ENCODE results near the gene GHITM.
A peak's percentile ranks its signal among the peaks of the same experiment; 100 is the strongest.
"Not testable (repeated sequence)": the region's sequence is repeated elsewhere in the genome, so short reads cannot be mapped to it uniquely, and the experiment has no call there.

GHITM gene

GRCh38 chr10:84139126-84140035, at the start of gene GHITM:
TSS of gene GHITM (plus strand) at chr10:84139509. CDS start at chr10:84141501, 1,992 bp downstream.
- peak; percentile 97 for DNase-seq (ENCODE audit: low spot score)

- no peak for DNase-seq (ENCODE audit: low spot score)
Observed at GRCh38 chr10:84095811-84096497, 43.4 kb upstream of the GHITM start.

- DNase-seq (ENCODE audit: low spot score) = peak; percentile 21
Observed at GRCh38 chr10:84097787-84098353, 41.4 kb upstream of the GHITM start.

- no peak for DNase-seq (ENCODE audit: low spot score)
Observed at GRCh38 chr10:84098667-84099066, 40.6 kb upstream of the GHITM start.

GRCh38 chr10:84101042-84101441, 38.3 kb upstream of the GHITM start:
- no peak for DNase-seq (ENCODE audit: low spot score)

- no peak for DNase-seq (ENCODE audit: low spot score)
Observed at GRCh38 chr10:84108797-84109196, 30.5 kb upstream of the GHITM start.

GRCh38 chr10:84109772-84110171, 29.5 kb upstream of the GHITM start:
- not testable (repeated sequence) for DNase-seq (ENCODE audit: low spot score)

- not testable (repeated sequence) for DNase-seq (ENCODE audit: low spot score)
Observed at GRCh38 chr10:84113468-84113867, 25.8 kb upstream of the GHITM start.

- DNase-seq (ENCODE audit: low spot score) = no peak
Observed at GRCh38 chr10:84114088-84114667, 25.1 kb upstream of the GHITM start.

GRCh38 chr10:84117204-84117603, 22.1 kb upstream of the GHITM start:
- DNase-seq (ENCODE audit: low spot score) = not testable (repeated sequence)

- DNase-seq (ENCODE audit: low spot score) = no peak
Observed at GRCh38 chr10:84117686-84118394, 21.5 kb upstream of the GHITM start.

GRCh38 chr10:84118395-84119006, 20.8 kb upstream of the GHITM start:
- no peak for DNase-seq (ENCODE audit: low spot score)

GRCh38 chr10:84123362-84123761, 15.9 kb upstream of the GHITM start:
- no peak for DNase-seq (ENCODE audit: low spot score)

GRCh38 chr10:84125910-84126784, 13.2 kb upstream of the GHITM start:
- not testable (repeated sequence) for DNase-seq (ENCODE audit: low spot score)

GRCh38 chr10:84126785-84127167, 12.5 kb upstream of the GHITM start:
- DNase-seq (ENCODE audit: low spot score) = no peak

- DNase-seq (ENCODE audit: low spot score) = no peak
Observed at GRCh38 chr10:84135836-84136235, 3.5 kb upstream of the GHITM start.

- no peak for DNase-seq (ENCODE audit: low spot score)
Observed at GRCh38 chr10:84137811-84138210, 1.5 kb upstream of the GHITM start.

- no peak for DNase-seq (ENCODE audit: low spot score)
Observed at GRCh38 chr10:84138478-84139125, 707 bp upstream of the GHITM start.

- DNase-seq (ENCODE audit: low spot score) = no peak
Observed at GRCh38 chr10:84140036-84140379, 699 bp downstream of the GHITM start.

GRCh38 chr10:84147347-84147746, 8.0 kb downstream of the GHITM start:
- DNase-seq (ENCODE audit: low spot score) = no peak
